Lower leg skin (tissue), 3 donors: ENCODE measurements around the gene MCM3AP.

Experiments
- CTCF ChIP-seq, 3 donors: fragments of 450-650 bp; IDR thresholded peaks; one replicate each; pipeline ENCODE4 v1.5.1; 2016; ENCODE audit warnings: antibody characterized with exemption in 3 of 3, mild to moderate bottlenecking in 3 of 3, moderate library complexity in 2 of 3
- POLR2A ChIP-seq, 2 donors: fragments of 450-650 bp; IDR thresholded peaks; one replicate each; pipeline ENCODE4 v1.6.1; 2016 to 2017; ENCODE audit warnings: antibody characterized with exemption in 2 of 2, mild to moderate bottlenecking in 1 of 2, moderate library complexity in 1 of 2

- TF ChIP-seq POLR2A (IDR thresholded peaks at IDR 0.05) = no peak
- TF ChIP-seq CTCF (IDR thresholded peaks at IDR 0.05) = no peak
Measured at GRCh38 chr21:46307625-46308024, 22.2 kb upstream of the MCM3AP start.
